ENCODE results near the gene CPB2. TPM values are rescaled to one million over a fixed set of nuclear protein-coding genes. Genes with fewer than 3 reads are reported as not detected.

Gene CPB2
- total RNA-seq, 1 donor from 2014 or later, result not detected

DNA sequence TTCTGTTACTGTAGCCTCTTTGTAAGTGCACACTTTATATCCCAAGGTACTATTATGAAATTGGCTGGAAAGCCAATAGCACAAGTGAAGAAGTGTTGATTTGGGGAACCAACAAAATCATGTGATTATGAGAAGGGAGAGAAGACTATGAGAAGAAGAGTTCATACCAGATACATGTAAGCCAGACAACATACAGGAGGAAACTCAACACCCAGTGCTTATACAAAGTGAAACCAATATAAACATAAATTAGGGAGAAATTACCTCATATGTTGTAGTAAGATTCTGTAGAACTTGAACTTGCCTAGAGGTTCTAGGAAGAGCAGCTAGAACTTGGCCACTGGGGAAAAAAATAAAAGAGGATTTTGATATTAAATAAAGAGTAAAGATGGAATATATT lies 17.4 kb downstream of the CPB2 start:
- no peaks in the 10 kb centered on the region for H3K9me3 ChIP-seq
- intact Hi-C loops (cut with DNase I), result no loop called here
- no peaks in the 10 kb centered on the region for H3K36me3 ChIP-seq
- TF ChIP-seq POLR2A (IDR thresholded peaks at IDR 0.05) (no peak), POLR2AphosphoS5 (IDR thresholded peaks at IDR 0.05; ENCODE audit: insufficient read depth in 1 of 2, low read depth in 1 of 2) (no peak)
- TF ChIP-seq, protein P1, sequence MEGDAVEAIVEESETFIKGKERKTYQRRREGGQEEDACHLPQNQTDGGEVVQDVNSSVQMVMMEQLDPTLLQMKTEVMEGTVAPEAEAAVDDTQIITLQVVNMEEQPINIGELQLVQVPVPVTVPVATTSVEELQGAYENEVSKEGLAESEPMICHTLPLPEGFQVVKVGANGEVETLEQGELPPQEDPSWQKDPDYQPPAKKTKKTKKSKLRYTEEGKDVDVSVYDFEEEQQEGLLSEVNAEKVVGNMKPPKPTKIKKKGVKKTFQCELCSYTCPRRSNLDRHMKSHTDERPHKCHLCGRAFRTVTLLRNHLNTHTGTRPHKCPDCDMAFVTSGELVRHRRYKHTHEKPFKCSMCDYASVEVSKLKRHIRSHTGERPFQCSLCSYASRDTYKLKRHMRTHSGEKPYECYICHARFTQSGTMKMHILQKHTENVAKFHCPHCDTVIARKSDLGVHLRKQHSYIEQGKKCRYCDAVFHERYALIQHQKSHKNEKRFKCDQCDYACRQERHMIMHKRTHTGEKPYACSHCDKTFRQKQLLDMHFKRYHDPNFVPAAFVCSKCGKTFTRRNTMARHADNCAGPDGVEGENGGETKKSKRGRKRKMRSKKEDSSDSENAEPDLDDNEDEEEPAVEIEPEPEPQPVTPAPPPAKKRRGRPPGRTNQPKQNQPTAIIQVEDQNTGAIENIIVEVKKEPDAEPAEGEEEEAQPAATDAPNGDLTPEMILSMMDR (IDR thresholded peaks at IDR 0.05), result no peak
- no peak for DNase-seq (ENCODE audit: extremely low spot score in 2 of 2)
- no peaks in the 10 kb centered on the region for H3K4me1 ChIP-seq
- no peak overlapping the region for H3K4me3 ChIP-seq
- H3K27ac ChIP-seq, result no peak overlapping the region
- H3K27me3 ChIP-seq, result no peaks in the 10 kb centered on the region

DNA sequence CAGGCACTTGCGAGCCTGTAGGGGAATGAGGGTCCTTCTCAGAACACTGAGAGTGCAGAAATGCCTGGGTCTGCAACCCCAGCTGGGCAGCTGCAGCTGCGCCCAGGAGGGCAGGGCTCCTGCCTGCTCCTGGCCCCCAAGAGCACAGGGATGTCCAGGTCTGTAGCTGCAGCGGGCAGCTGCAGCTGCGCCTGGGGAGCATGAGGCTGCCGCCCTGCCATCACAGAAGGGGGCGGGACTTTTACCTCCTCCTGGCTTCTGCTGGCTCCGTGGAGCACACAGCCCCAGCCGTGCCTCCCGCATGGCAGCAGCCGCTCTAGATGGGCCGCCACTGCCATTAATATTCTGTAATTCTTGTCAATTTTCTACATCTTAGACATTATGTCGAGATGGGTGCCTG lies 17.8 kb downstream of the CPB2 start:
- intact Hi-C loops (cut with DNase I), result no loop called here
- Histone ChIP-seq H3K36me3 (no peaks in the 10 kb centered on the region), H3K4me1 (no peaks in the 10 kb centered on the region), H3K4me3 (no peak overlapping the region), H3K27me3 (no peaks in the 10 kb centered on the region), H3K9me3 (no peaks in the 10 kb centered on the region), H3K27ac (no peak overlapping the region)
- no peak for TF ChIP-seq POLR2A (IDR thresholded peaks at IDR 0.05)
- TF ChIP-seq POLR2AphosphoS5 (IDR thresholded peaks at IDR 0.05; ENCODE audit: insufficient read depth in 1 of 2, low read depth in 1 of 2), result no peak
- TF ChIP-seq, protein P1 (IDR thresholded peaks at IDR 0.05), result no peak
- DNase-seq (ENCODE audit: extremely low spot score in 2 of 2), result no peak

DNA sequence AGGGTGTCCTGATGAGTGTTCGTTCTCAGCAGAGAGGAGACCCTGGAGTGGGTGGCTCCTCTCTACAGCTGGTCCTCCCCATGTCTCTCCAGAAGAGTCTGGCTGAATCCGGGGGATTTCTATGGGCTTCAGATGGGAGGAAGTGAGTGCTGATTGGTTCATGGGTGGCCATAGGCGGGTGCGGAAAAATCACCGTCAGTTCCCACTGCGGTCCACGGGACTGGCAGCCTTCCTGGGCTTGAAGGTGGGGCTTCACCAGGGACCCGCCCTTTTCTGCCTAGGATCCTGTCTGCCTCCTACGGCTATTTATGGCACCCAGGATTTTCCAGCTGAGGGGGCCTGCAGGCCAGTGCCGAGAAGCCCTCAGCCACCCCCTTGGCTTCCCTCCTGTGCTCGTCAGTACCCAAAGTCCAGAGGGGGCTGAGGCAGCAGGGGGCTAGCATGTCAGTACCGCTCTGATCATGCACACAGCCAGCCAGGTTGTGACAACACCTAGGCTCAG lies 18.4 kb downstream of the CPB2 start:
- no peaks in the 10 kb centered on the region for H3K27me3 ChIP-seq
- H3K4me1 ChIP-seq, result no peaks in the 10 kb centered on the region
- intact Hi-C loops (cut with DNase I), result no loop called here
- H3K9me3 ChIP-seq, result no peaks in the 10 kb centered on the region
- no peak for DNase-seq (ENCODE audit: extremely low spot score in 2 of 2)
- no peak overlapping the region for H3K4me3 ChIP-seq
- H3K27ac ChIP-seq, result no peak overlapping the region
- no peak for TF ChIP-seq POLR2A (IDR thresholded peaks at IDR 0.05)
- no peak for TF ChIP-seq POLR2AphosphoS5 (IDR thresholded peaks at IDR 0.05; ENCODE audit: insufficient read depth in 1 of 2, low read depth in 1 of 2)
- TF ChIP-seq, protein P1 (IDR thresholded peaks at IDR 0.05), result no peak
- H3K36me3 ChIP-seq, result no peaks in the 10 kb centered on the region

DNA sequence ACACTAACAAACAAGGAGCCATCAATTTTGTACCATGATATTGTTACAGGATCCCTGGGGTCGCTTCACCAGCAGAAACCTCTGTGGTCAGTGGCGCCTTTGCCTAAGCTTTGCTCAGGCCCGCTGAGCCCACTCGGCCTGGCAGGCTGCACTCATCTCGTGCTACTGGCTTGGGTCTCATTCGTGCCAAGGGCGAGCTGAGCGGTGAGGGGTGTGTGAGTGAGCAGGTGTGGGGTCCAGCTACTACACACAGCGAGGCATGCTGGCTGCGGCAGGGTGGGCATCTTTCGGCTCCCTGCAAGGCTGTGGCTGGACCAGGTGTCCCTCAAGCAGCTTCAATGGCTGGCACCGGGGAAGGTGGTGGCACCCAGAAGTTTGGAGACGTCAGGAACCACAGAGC lies 19.1 kb downstream of the CPB2 start:
- no peaks in the 10 kb centered on the region for H3K36me3 ChIP-seq
- H3K9me3 ChIP-seq, result no peaks in the 10 kb centered on the region
- H3K4me3 ChIP-seq, result no peak overlapping the region
- intact Hi-C loops (cut with DNase I), result no loop called here
- DNase-seq (ENCODE audit: extremely low spot score in 2 of 2), result no peak
- no peak for TF ChIP-seq POLR2A (IDR thresholded peaks at IDR 0.05)
- no peak for TF ChIP-seq POLR2AphosphoS5 (IDR thresholded peaks at IDR 0.05; ENCODE audit: insufficient read depth in 1 of 2, low read depth in 1 of 2)
- TF ChIP-seq, protein P1 (IDR thresholded peaks at IDR 0.05), result no peak
- no peaks in the 10 kb centered on the region for H3K27me3 ChIP-seq
- H3K4me1 ChIP-seq, result no peaks in the 10 kb centered on the region
- H3K27ac ChIP-seq, result no peak overlapping the region

- Histone ChIP-seq H3K9me3 (no peaks in the 10 kb centered on the region), H3K4me1 (no peaks in the 10 kb centered on the region), H3K36me3 (no peaks in the 10 kb centered on the region), H3K27me3 (no peaks in the 10 kb centered on the region), H3K27ac (no peak overlapping the region), H3K4me3 (no peak overlapping the region)
- TF ChIP-seq, protein P1 (IDR thresholded peaks at IDR 0.05), result no peak
- TF ChIP-seq POLR2A (IDR thresholded peaks at IDR 0.05), result no peak
- no peak for TF ChIP-seq POLR2AphosphoS5 (IDR thresholded peaks at IDR 0.05; ENCODE audit: insufficient read depth in 1 of 2, low read depth in 1 of 2)
- intact Hi-C loops (cut with DNase I), result no loop called here
- no peak for DNase-seq (ENCODE audit: extremely low spot score in 2 of 2)
Observed at GRCh38 chr13:46082324-46082723, 22.5 kb downstream of the CPB2 start.

Data from vagina (tissue), 2 donors.